ENCODE measurements around the gene PBX4.
A peak's percentile ranks its signal among the peaks of the same experiment; 100 is the strongest.

Gene PBX4

DNA sequence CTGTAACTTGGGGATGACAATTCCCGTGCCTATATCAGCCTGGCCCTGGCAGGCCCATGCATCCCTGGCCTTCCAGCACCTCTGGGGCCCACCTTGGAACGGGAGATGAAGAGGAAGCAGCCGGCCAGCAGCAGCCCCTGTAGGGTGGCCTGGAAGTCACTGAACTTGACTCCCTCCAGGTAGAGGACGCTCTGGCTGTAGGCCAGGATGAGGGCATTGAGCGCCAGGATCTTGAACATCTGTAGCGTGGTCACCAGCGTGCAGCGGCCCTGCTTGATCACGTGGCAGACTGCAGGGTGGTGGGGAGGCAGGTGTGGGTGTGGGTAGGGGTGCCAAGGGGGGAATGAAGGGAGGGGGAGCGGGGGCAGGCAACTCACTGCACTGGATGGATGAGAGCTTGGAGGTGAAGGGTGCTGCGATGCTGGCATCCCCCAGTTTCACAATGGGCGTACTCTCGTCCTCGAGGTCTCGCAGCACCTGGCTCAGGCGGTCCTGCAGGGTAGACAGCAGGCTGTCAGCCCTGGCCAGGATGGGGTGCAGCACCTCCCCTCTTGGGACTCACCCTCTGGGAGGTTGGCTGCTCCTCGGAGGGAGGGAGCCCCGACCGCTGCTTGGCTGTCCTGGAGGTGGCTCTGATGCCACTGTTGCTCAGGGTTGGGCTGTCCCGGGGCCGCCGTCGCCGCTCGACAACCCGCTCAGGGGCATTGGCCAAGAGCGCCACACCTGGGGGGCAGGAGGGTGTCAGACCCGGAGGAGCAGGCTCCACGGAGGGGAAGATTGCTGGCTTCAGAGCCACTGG is 28.7 kb upstream of the PBX4 start:
- DNase-seq, result no peak

DNA sequence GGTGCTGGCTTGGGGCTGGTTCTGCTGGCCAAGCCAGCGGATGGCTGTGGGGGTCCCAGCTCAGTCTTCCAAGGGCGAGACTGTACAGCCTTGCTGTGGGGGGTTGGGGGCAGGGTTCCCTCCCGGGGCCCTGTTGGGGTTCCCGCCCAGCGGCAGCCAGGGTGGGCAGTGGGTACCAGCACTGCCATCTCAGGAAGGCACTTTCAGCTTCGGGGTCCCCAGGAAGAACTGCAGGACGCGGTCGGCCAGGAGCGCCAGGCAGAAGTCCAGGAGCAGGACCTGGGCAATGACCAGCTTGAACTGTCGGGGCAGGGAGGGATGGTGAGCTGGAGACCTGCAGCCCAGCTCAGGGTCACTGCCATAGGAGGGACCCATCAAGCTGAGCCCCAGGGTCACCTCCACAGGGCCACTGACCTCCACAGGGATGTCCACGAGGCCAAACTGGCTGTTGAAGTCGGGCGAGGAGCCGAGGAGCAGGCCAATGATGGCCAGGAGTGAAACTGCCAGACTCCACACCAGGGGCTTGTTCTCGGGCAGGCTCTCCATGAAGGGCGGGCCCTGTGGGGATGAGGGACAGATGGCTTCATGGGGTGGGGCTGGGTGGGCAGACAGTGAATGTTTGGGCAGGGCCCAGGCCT is 26.9 kb upstream of the PBX4 start:
- no peak for DNase-seq

DNA sequence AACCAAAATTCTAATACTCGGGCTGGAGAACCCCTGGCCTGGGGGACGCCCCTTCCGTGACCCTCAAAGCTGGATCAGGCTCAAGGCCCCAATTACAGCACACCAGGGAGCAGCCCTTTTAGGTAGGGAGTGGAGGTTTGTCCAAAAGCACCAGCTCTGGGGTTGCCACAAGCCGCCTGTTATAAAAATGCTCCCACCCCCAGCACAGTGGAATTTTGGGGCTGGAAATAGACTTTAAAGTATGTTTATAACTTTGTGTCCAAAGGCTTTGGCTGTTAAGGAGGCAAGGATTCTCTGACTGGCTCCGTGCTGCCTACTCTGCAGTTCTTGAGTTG is 25.5 kb upstream of the PBX4 start:
- DNase-seq, result no peak

DNA sequence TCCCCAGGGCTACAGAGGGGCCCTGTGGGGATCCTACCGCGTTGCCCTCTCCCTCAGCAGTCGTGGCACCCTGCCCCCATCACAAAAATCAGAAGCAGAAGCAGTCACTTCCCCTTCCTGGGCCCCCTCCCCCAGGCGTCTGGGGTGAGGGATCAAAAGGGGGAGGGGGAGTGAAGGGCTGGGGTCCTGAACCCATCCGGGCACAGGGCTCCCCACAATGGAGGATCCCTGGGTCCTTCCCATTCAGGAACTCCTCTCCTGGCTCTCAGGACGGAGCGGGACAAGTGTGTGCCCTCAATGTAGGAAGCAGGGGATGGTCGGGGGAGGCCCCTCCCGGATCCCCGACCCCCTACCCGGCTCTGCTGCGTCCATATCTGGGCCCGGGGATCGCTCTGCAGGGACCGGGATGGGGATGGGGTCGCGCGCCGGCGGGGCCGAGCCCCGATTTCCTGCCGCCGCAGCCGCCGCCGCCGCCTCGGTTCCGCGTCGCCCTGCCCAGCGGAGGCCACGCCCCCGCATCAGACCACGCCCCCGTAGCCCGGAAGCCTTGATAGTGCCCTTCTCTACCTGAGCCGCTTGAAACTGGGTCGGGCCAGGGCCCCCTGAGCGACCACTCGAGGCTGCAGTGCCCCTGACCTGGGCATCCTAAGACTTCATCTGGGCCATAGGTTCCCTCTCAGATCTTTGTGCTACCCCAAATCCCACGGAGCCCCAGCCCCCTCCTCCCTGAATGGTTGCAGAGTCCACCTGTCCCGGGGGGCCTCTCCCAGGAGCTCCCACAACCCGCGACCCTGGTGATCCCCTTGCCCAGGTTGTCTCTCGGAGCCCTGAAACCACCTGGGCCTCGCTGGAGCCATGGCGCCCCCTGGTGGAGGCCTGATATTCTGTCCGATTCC is 24.9 kb upstream of the PBX4 start, which contains the start of gene GMIP:
TSS of gene GMIP (minus strand) at position 500 of the 896 bp plus-strand sequence. CDS start at position 372, 128 bp downstream.
- peak; percentile 59 for DNase-seq

DNA sequence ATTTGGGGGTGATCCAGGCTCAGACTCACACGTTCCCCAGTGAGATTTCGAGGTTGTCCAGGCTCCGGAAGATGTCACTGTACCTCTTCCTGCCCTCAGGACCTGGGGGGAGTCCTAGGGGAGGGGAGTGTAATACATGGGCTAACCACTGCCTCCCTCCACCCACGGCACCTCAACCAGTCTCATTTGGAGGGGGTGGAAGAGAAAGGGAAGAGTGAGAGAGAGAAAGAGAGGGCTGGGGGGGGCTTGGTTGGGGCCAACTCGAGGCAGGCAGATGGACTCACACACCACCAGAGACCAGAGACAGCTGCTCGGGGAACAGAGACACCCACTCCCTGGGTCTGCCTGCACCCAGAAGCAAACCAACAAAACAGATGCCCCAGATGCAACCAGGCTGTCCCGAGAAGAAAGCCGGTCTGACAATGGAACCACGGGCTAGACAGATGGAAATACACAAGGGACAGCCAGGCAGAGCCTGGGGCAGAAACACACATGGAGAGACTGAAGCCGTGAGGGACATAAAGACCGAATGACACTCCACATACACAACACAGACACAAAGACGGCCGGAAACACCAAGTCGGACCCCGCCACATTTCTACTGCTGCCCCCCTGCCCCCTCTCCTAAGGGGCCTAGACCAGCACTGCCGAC is 24.1 kb upstream of the PBX4 start:
- DNase-seq, result no peak

DNA sequence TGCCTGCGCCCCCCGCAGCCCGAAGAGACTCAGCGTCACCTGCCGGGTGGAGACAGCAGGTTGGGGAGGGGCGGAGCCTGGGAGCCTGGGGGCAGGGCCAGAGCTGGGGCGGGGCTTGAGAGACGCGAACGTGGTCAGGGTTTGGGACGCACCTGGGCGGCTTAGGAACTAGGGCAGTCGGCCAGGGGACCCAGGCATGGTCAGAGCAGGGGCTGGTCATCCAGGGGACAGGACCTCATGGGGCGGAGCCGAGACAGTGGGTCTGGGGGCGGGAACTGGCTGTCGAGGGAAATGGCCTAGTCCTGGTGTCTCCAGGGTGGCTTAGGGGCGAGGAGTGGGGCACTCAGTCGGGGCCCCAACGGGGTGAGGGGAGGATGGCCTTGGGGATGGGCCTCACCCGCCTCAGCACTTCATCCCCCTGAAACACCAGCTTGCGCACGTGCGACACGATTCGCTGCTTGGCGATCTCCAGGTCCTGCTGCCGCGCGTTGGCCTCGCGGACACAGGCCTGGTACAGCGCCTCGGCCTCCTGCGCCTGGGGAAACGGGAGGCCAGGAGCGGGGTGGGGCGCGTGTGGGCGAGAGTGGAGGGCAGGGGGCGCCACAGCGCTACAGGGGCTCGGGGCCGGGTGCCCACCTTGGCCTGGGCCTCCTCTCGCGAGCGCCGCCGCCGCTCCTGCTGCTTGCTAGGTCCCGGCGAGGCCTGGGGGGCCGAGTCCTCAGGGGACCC is 19.2 kb upstream of the PBX4 start:
- DNase-seq, result no peak

DNA sequence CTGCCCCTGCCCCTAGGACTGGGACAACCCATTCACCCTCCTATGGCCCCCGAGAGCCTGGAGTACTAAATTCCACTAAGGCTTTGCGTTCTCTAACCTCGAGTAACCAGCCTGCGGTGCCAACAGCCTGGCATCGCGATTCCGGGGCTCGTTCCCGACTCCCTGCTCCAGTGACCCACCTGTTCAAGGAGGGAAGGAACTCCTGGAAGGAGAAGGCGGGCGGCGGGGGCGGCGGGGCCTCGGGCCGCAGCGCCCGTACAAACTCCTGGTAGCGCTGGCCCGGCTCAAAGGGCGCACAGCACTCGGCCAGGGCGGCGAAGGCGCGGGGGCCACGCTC is 18.7 kb upstream of the PBX4 start:
- DNase-seq, result no peak

DNA sequence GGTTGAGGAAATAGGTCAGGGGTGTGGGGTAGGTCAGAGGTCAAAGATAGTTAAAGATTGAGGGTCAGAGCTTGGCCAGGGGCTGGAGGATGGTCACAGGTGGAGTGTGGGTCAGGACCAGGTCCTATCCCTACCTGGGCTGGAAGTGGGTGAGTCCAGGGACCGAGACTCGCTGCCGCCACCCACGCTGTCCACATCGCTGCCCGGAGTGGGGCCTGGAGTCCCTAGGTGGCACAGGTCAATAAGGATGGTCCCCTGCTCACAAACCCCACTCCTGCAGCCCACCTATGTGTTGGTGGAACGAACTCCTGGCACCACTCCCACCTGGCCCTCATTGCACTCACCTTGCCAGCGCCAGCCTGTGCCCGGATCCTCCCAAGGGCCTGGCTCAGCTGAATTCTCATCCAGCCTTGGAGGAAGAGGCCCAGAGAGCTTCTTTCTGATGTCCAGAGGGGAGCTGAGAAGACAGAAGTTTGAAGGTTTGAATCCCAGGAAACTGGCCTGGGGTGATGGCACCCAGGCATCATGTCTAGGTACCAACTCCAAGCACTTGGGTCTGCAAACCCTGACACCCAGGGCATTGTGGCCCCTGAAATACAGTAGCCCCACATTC is 18.2 kb upstream of the PBX4 start:
- no peak for DNase-seq

DNA sequence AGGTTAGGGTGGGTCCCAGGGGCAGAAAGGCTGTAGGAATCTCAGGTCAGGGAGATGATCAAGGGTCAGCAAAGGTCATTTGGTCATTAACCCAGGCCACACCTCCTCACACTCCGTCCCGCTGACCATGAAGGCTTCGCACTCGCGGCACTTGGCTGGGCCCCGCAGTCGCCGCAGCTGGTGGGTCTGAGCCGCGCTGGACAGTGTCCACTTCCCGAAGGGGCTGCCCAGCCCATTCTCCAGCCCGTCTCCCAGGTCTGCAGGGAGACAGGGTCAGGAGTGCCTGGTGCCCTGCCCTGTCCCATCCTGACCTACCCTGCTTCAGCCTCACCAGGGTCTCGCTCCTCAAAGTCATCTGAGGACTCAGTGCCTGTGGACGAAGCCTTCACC is 16.8 kb upstream of the PBX4 start:
- DNase-seq, result no peak

DNA sequence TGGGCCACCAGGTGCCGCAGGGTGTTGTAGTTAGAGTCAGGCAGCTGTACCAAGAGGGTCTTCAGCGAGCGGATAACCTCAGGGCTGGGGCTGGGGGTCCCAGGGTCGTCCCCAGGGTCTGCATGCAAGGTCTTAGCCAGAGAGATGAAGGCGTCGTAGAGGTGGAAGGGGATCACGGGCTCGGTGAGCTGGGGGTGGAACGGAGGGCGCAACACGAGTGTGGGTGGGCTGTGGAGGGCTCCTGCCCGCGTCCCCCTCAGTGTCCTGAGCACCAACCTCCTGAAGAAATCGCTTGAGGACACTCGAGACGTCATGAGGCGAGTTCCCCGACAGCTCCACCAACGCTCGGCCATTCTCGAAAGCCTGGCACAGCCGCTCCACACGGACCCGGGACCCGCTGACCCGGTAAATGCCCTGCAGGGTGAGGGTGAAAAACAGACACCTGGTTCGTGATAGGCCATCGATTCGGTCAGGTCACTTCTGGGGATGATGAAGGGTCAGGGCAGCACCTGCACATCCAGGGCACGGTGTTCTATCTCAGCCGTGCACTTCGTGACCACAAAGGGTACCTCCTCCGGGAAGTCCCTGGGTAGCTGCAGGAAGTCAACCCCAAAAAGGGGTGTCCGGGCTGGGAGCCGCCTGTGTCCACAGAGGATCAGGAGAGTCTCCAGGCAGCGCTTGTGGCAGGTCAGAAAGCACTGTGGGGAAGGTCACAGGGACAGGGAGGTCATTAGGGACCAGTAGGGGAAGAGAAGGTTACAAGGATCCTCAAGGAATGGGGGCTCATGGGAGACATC is 16.2 kb upstream of the PBX4 start:
- no peak for DNase-seq

DNA sequence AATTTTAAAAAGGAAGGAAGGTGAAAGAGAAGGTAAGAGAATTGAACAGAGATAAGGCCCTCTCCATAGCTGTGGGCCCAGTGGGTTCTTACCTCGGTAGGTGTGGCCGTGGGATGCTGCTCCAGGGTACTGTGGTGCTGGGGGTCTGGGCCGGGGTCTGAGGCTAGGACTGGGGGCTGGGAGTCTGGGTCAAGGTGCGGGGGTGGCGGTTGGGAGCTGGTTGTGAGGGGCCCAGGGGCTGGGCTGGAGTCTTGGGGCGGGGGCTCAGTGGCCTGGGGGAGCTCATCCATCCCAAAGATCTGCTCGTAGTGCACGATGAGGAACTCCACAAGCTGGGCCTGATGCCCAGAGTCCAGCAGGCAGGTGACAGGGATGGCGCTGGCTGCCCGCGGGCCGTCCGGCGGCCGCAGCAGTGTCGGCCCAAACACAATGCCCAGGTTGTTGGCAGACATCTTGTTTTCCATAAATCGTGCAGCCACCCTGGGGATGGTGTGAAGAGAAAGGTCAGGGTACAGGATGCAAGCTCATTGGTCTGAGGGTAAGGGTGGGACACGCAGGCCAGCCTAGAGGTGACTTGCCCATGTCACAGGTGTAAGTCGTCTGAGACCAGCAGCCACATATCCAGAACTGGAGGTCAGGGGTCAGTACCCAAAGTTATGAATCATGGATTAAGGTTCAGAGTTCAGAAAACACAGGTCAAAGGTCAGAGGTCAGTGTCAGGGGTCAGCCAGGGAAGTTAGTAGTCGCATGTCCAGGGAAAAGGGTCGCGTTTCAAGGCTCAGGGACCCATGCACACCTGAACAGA is 15.4 kb upstream of the PBX4 start:
- no peak for DNase-seq

DNA sequence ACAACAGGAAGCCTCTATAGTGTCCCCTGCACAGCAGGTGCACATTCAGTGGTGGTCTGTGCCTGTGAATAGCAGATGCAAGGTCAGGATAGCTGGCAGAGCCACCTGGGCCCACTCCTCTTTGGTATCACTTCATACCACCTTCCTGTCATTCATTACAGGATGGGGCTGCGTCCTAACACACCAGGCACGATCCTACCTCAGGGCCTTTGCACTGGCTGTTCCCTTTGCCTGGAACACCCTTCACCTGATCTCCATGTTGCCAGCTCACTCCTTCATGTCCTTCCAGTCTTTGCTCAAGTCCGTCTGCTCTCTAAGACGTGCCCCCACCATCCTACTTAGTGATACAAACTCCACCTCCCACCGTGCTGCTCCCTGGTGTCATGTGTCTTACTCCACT is 14.2 kb upstream of the PBX4 start:
- DNase-seq, result no peak

DNA sequence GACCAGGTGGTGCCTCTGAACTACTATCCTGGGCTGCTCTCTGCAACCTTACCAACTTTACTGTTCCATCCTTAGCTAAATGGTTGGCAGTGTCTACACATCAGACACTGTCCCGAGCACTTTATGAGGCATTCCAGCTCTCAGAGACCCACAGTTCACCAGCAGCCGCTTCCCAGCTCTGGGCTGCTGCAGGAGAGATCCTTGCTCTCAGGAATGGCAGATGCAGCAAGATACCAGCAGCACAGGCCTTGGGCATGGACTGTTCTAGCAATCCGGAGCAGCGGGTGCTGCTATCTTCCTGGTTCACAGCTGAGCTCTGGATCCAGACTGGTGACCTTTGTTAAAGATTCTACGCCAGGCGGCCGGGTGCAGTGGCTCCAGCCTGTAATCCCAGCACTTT is 12.9 kb upstream of the PBX4 start:
- DNase-seq, result no peak

DNA sequence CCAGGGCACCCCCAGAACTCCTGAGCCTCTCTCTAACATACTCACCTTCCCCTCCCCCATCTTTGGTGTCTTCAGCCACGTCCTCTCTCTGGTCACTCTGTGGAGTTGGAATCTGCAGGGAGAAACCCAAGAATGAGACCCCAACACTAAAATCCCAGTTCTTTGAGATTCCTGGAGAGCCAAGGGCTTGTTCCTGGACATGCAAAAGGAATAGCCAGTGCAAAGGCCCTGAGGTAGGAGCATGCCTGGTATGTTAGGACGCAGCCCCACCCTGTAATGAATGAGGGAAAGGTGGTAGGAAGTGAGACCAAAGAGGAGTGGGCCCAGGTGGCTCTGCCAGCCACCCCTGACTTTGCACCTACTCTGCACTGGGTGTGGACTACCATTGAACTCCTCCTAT is 11.9 kb upstream of the PBX4 start:
- DNase-seq, result no peak

DNA sequence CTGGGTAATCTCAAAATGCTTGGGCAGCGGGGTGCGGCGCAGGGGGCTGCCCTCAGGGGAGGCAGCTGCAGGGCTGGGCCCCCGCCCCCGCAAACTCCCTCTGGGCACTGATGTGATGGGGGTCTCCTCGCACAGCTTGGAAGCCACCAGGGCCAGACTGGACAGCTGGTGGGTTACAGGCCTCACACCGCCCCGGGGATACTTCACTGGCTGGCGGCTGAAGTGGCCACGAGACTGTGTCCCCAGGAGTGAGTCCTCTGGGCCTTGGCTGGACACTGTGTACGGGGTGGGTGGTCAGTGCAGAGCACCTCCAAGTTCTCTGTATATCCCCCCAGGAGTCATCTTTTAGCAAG is 11.6 kb upstream of the PBX4 start:
- DNase-seq, result no peak

DNA sequence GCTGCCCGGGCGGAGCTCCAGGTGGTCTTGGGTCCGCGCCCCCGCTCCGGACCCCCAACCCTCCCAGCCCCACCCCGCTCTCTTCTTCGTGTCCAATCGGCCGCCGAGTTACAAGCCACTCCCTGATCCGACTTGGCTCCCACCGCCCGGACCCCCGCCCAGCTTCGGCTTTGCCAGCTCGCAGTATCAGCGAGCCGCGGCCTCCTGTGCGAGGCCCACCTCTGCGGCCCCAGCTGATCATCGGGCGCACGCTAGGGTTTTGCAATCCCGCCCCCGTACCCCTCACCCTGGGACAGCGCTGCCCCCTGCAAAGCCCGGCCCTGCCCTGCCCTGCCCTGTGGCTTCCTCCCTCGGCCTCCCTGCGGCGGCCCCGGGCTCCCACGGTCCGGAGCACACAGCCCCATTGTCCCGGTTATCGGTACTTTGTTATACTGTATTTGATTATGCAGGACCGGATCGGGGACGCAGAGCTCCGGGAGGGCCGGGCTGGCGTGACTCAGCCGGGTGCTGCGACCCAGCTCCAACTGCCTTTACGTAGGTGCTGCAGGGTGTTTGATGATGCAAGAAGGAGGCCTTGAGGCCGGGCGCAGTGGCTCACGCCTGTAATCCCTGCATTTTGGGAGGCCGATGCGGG is 10.1 kb upstream of the PBX4 start:
- no peak for DNase-seq

DNA sequence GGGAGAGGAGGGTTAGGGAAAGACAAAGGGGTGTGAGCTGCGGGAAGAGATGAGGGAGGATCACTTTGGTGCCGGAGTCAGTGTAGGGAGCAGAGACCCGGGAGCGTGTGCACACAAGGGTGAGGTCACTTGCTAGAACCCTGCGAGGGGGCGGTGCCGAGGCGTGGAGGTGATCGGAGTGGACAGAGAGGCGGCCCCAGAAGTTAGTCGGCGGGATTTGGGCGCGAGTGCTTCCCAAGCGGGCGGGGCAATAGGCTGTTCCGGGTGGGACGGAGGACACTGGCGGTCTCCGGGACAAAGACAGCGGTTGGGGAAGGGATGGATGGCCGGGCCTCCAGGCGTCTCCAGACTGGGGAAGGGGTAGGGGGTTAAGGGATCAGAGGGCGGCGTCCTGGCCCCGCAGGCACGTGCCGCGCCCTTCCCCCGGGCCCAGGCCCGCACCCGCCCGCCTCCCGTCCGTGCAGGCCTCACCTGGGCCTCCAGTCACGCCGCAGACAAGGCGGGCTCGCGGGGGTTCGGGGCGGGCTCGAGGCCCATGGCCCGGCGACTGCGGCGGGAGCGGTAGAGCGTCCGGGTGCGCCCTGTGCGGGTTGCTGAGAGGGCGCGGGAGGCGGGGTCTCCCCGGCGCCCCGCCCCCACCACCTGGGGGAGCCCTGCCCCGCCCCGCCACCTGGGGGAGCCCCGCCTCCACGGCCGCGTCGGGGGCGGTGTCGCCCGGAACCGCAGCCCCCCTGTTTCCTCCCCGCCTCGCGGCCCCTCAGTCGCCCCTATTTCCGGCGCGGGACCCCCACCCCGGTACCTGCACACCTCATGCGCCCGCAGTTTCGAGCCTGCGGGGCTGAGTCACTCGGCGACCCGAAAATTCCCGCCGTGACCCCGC is 9.4 kb upstream of the PBX4 start, which contains the start of gene LPAR2:
TSS of gene LPAR2 (minus strand) at position 600 of the 880 bp plus-strand sequence. CDS start 945 bp downstream, outside the sequence.
- DNase-seq, result no peak

Data from midbrain (tissue), 1 donor.